GM21619 (cell line): ENCODE data around the gene CH25H.

ENCODE experiments used
- ATAC-seq: cut with Tn5 transposase; IDR thresholded peaks from one replicate; pipeline ENCODE4 v1.9.1; 2021; ENCODE audit not compliant: unreplicated experiment

CH25H gene

DNA sequence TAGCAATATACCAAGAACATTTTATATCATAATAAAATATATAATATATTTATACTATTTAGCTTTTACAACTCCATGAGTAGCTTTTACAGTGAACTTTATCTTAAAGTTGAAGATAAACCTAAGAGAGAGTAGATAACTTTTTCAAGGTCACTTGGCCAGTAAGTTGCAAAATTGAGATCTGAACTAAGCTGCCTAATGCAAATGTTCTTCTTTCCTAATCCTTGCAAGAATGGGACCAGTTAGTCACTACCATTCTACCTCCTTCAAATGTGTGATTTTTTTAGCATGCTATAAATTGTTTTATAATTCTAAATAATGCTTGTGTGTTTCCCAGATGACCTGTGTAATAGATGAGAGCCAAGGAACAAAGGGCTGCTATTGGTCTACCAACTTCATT, 47.8 kb downstream of the CH25H start:
- ATAC-seq: no peak

GRCh38 chr10:89158446-89158845, 48.7 kb downstream of the CH25H start:
- no peak for ATAC-seq

DNA sequence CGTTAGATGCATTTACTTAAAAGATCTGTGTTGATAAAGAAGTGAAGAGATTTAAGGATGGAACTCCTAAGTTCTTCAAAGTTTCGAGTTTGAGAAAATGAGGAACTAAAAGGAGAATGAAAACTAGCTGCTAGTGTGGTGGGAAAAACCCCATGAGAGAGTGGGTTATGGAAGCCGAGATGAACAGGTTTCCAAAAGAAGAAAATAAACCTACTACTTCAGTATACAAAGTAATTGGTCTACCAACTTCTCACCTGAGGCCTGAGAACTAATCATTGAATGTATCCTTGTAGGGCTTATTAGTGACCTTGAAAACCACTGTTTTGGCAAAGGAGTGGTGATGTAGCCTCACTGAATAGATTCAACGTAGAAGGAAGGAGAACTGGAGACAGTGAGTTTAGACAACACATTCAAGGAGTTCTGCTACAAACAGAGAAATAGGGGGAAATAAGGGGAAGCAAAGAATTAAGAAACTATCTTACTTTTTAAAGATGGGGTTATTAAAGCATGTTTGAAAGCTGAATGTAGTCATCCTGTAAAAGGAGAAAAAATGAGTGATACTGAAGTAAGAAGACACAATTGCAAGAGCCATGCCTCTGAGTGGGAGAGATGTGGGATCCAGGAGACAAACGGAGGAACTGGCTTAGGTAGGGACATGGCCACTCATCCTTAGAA, 50.8 kb downstream of the CH25H start:
- ATAC-seq: no peak
